Esophagus squamous epithelium (tissue), 5 donors: Measurements from ENCODE around the gene UBE2L3. TPM values are rescaled to one million over a fixed set of nuclear protein-coding genes. Genes with fewer than 3 reads are reported as not detected.
A peak's percentile ranks its signal among the peaks of the same experiment; 100 is the strongest.

ENCODE experiments used
- DNase-seq: peaks from one replicate; lab custom pipeline; 2025; lab: John Stamatoyannopoulos, UW
- H3K27ac ChIP-seq, 4 donors: fragments of 200-600 bp; sonication (generic); one replicate each; pipeline ENCODE4 v1.5.1; 2016 to 2019; ENCODE audit warnings: mild to moderate bottlenecking in 1 of 4
- H3K27me3 ChIP-seq, 4 donors: fragments of 200-600 bp; sonication (generic); 1 replicate in 3 of 4; 2 replicates in 1 of 4; pipeline versions ENCODE4 v1.5.1 to v1.6.0; 2017 to 2021; ENCODE audit warnings: antibody characterized with exemption in 1 of 4
- H3K36me3 ChIP-seq, 3 donors: fragments of 200-600 bp; sonication (generic); one replicate each; pipeline ENCODE4 v1.5.1; 2016 to 2019
- H3K4me1 ChIP-seq, 3 donors: fragments of 200-600 bp; sonication (generic); one replicate each; pipeline ENCODE4 v1.5.1; 2017 to 2019
- H3K4me3 ChIP-seq, 4 donors: fragments of 200-600 bp; sonication (generic); 1 replicate in 3 of 4; 2 replicates in 1 of 4; pipeline ENCODE4 v1.5.1; 2016 to 2019; ENCODE audit warnings: mild to moderate bottlenecking in 2 of 4, moderate library complexity in 1 of 4
- H3K9me3 ChIP-seq, 3 donors: fragments of 200-600 bp; sonication (generic); one replicate each; pipeline ENCODE4 v1.5.1; 2016 to 2019
- CTCF ChIP-seq, 6 experiments: fragments of 450-650 bp in 4 of 6; fragments of 200-600 bp in 2 of 6; sonication (generic) in 2 of 6; IDR thresholded peaks; one replicate each; pipeline ENCODE4 v1.5.1; 2016 to 2019; ENCODE audit warnings: antibody characterized with exemption in 6 of 6, mild to moderate bottlenecking in 4 of 6, moderate library complexity in 4 of 6
- POLR2A ChIP-seq, 4 donors: fragments of 450-650 bp; IDR thresholded peaks; one replicate each; pipeline ENCODE4 v1.6.1; 2017; ENCODE audit warnings: antibody characterized with exemption in 4 of 4, mild to moderate bottlenecking in 4 of 4, moderate library complexity in 3 of 4
- WGBS, 2 donors: methylation state at CpG; one replicate each; pipeline ENCODE4 v1.1.5; 2018; 5-methylcytosine and 5-hydroxymethylcytosine counted together
- intact Hi-C: fragments of 100-400 bp; cut with DNase I; formaldehyde crosslinking; loops from one replicate; pipeline ENCODE4 v1.15.0; 2022
- total RNA-seq, 4 donors: library from RNA; depleted of rRNA; stranded (reverse); fragments of >200 nt; gene quantifications; one replicate each; pipeline ENCODE4 v1.1.0, GENCODE V29; 2016
- donor health status: DM: yes; HTN: yes; CAD: no.

Gene UBE2L3
- total RNA-seq, 4 donors from 2014 or later, result 34.7 to 53.8 (median 44.7) TPM

- no peak overlapping the region for H3K4me3 ChIP-seq
- no peaks in the 10 kb centered on the region for H3K9me3 ChIP-seq
- peaks cover 0 to 15% (median 0%) of the 10 kb centered on the region in 4 donors for H3K27me3 ChIP-seq
- TF ChIP-seq CTCF (IDR thresholded peaks at IDR 0.05), result no peak
- no peak for TF ChIP-seq POLR2A (IDR thresholded peaks at IDR 0.05)
- H3K36me3 ChIP-seq, result no peaks in the 10 kb centered on the region
- DNase-seq, result no peak
- intact Hi-C loops, result no loop called here
- no peak overlapping the region for H3K27ac ChIP-seq
- peaks cover 14 to 29% (median 18%) of the 10 kb centered on the region in 3 donors for H3K4me1 ChIP-seq
- 90 to 94% methylated on average over 5 of the region's 5 CpGs for WGBS, 2 donors
These were observed 94.5 kb downstream of the UBE2L3 start for GRCh38 chr22:21661991-21662390.

GRCh38 chr22:21663738-21664137 lies 96.2 kb downstream of the UBE2L3 start:
- TF ChIP-seq POLR2A (IDR thresholded peaks at IDR 0.05) (no peak), CTCF (IDR thresholded peaks at IDR 0.05) (no peak)
- 85 to 100% methylated on average over 2 of the region's 2 CpGs for WGBS, 2 donors

GRCh38 chr22:21665047-21665851 lies 97.7 kb downstream of the UBE2L3 start:
- DNase-seq, result no peak
- Histone ChIP-seq H3K9me3 (no peaks in the 10 kb centered on the region), H3K4me1 (peaks cover 7 to 46% (median 18%) of the 10 kb centered on the region in 3 donors), H3K27ac (peak overlapping the region; percentile 94 to 97 (median 96)), H3K4me3 (peak overlapping the region; percentile 65 to 88 (median 78)), H3K27me3 (no peaks in the 10 kb centered on the region), H3K36me3 (no peaks in the 10 kb centered on the region)
- intact Hi-C loops, result no loop called here
- WGBS, 2 donors, result 74 to 78% methylated on average over 24 to 26 of the region's 26 CpGs
- TF ChIP-seq CTCF (IDR thresholded peaks at IDR 0.05) (no peak), POLR2A (IDR thresholded peaks at IDR 0.05) (no peak)

More at GRCh38 chr22:21663738-21664137, 96.2 kb downstream of the UBE2L3 start:
- Histone ChIP-seq H3K9me3 (no peaks in the 10 kb centered on the region), H3K4me1 (peaks cover 7 to 32% (median 14%) of the 10 kb centered on the region in 3 donors), H3K27ac (no peak overlapping the region), H3K27me3 (no peaks in the 10 kb centered on the region), H3K36me3 (no peaks in the 10 kb centered on the region), H3K4me3 (no peak overlapping the region)
- no peak for DNase-seq
- intact Hi-C loops, result no loop called here

GRCh38 chr22:21666786-21667185 lies 99.3 kb downstream of the UBE2L3 start:
- peak overlapping the region; percentile 94 to 97 (median 96) for H3K27ac ChIP-seq
- H3K36me3 ChIP-seq, result peaks cover 5 to 15% (median 12%) of the 10 kb centered on the region in 3 donors
- WGBS, 2 donors, result 48 to 49% methylated on average over 16 of the region's 16 CpGs
- peak overlapping the region; percentile 65 to 88 (median 78) for H3K4me3 ChIP-seq
- no peaks in the 10 kb centered on the region for H3K9me3 ChIP-seq
- DNase-seq, result no peak
- peaks cover 7 to 49% (median 18%) of the 10 kb centered on the region in 3 donors for H3K4me1 ChIP-seq
- no peak for TF ChIP-seq POLR2A (IDR thresholded peaks at IDR 0.05)
- no peak for TF ChIP-seq CTCF (IDR thresholded peaks at IDR 0.05)
- intact Hi-C loops, result no loop called here
- H3K27me3 ChIP-seq, result no peaks in the 10 kb centered on the region

GRCh38 chr22:21669026-21669425 lies 101.5 kb downstream of the UBE2L3 start:
- H3K27ac ChIP-seq, result peak overlapping the region; percentile 54 to 97 (median 74)
- H3K4me3 ChIP-seq, result no peak overlapping the region
- WGBS, 2 donors, result 39 to 42% methylated on average over 8 to 9 of the region's 9 CpGs
- TF ChIP-seq CTCF (IDR thresholded peaks at IDR 0.05) (no peak), POLR2A (IDR thresholded peaks at IDR 0.05) (no peak)
- intact Hi-C loops, result no loop called here
- no peaks in the 10 kb centered on the region for H3K27me3 ChIP-seq
- DNase-seq, result no peak
- H3K36me3 ChIP-seq, result peaks cover 12 to 37% (median 28%) of the 10 kb centered on the region in 3 donors
- peaks cover 7 to 62% (median 18%) of the 10 kb centered on the region in 3 donors for H3K4me1 ChIP-seq
- no peaks in the 10 kb centered on the region for H3K9me3 ChIP-seq
